Measurements from ENCODE around the gene P3H3. TPM values are rescaled to one million over a fixed set of nuclear protein-coding genes. Genes with fewer than 3 reads are reported as not detected.

P3H3 gene
- total RNA-seq, 4 donors from 2014 or later, result 2.6 to 6.6 (median 4.4) TPM

GRCh38 chr12:6791931-6792520 lies 36.2 kb upstream of the P3H3 start:
- Histone ChIP-seq H3K27me3 (no peaks in the 10 kb centered on the region), H3K4me1 (peaks cover 0 to 18% (median 6%) of the 10 kb centered on the region in 3 donors), H3K4me3 (peak overlapping the region in 2 of 4 donors; percentile 17 to 39), H3K27ac (peak overlapping the region in 3 of 4 donors; percentile 30 to 59 (median 52)), H3K36me3 (no peaks in the 10 kb centered on the region), H3K9me3 (no peaks in the 10 kb centered on the region)
- DNase-seq, result no peak
- no peak for TF ChIP-seq POLR2A (IDR thresholded peaks at IDR 0.05)
- no peak for TF ChIP-seq CTCF (IDR thresholded peaks at IDR 0.05)
- WGBS, 2 donors, result 66 to 75% methylated on average over 13 of the region's 13 CpGs
- intact Hi-C loops (cut with DNase I), result no loop called here

DNA sequence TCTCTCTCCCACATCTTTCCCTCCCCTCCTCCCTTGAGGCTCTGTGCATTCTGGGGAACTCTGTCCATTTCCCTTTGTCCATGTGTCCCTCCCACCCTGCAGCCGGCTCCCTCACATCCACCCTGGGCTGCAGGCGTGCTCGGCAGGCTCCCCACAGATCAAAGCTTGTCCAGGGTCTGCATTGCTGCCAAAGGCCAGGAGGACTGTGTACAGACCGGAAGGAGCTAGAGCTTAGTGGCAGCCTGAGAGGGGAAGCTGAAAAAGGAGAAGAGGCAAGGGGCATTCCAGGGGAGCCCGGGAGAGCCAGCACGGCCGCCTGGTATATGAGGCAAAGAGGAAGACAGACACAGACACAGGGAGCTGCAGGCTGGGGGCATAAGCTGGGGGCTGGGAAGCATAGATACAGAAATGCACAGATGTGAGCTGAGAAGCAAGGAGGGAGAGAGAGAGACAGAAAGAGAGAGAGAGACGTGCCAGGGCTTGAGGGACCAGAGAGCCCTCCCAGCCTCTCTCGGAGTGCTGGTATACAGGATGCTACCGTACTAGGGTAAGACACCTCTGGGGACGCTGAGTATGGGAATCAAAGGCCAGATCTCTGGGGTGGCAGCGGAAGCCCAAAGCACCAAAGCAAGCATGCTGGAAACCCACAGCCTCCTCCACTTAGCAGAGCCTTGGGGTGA lies 35.5 kb upstream of the P3H3 start:
- H3K9me3 ChIP-seq, result no peaks in the 10 kb centered on the region
- no peaks in the 10 kb centered on the region for H3K36me3 ChIP-seq
- WGBS, 2 donors, result 28 to 30% methylated on average over 8 to 9 of the region's 12 CpGs
- H3K4me3 ChIP-seq, result peak overlapping the region in 2 of 4 donors; percentile 17 to 39
- intact Hi-C loops (cut with DNase I), result no loop called here
- no peak for DNase-seq
- H3K27ac ChIP-seq, result peak overlapping the region in 1 of 4 donors; percentile 59
- peaks cover 0 to 18% (median 6%) of the 10 kb centered on the region in 3 donors for H3K4me1 ChIP-seq
- no peaks in the 10 kb centered on the region for H3K27me3 ChIP-seq
- TF ChIP-seq POLR2A (IDR thresholded peaks at IDR 0.05), result no peak
- no peak for TF ChIP-seq CTCF (IDR thresholded peaks at IDR 0.05)

- intact Hi-C loops (cut with DNase I), result no loop called here
- Histone ChIP-seq H3K27ac (no peak overlapping the region), H3K9me3 (no peaks in the 10 kb centered on the region), H3K4me3 (no peak overlapping the region), H3K4me1 (peaks cover 0 to 10% (median 6%) of the 10 kb centered on the region in 3 donors), H3K27me3 (no peaks in the 10 kb centered on the region), H3K36me3 (no peaks in the 10 kb centered on the region)
- no peak for TF ChIP-seq POLR2A (IDR thresholded peaks at IDR 0.05)
- no peak for TF ChIP-seq CTCF (IDR thresholded peaks at IDR 0.05)
- DNase-seq, result no peak
- WGBS, 2 donors, result 80% methylated on average over 2 of the region's 2 CpGs
Measured at GRCh38 chr12:6795088-6795487, 33.1 kb upstream of the P3H3 start.

DNA sequence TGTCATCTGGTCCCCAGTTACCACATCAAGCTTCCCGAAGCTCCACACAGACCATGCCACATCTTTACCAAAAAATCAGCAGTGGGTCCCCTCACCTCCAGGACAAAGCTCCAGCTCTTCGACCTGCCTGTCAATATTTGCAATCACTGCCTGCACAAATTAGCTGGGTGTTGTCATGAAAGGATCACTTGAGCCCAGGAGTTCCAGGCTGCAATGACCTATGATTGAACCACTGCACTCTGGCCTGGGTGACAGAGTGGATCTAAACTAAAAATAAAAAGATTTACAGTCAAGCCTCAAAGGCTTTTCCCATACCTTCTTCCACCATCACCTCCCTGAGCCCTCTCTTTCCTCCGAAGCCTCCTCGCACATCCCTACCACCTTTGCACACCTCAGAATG lies 31.6 kb upstream of the P3H3 start:
- TF ChIP-seq CTCF (IDR thresholded peaks at IDR 0.05) (no peak), POLR2A (IDR thresholded peaks at IDR 0.05) (no peak)
- H3K27me3 ChIP-seq, result no peaks in the 10 kb centered on the region
- peaks cover 0 to 10% (median 6%) of the 10 kb centered on the region in 3 donors for H3K4me1 ChIP-seq
- H3K27ac ChIP-seq, result no peak overlapping the region
- H3K36me3 ChIP-seq, result no peaks in the 10 kb centered on the region
- intact Hi-C loops (cut with DNase I), result no loop called here
- H3K4me3 ChIP-seq, result no peak overlapping the region
- H3K9me3 ChIP-seq, result no peaks in the 10 kb centered on the region
- 92 to 100% methylated on average over 2 to 4 of the region's 4 CpGs for WGBS, 2 donors
- no peak for DNase-seq

GRCh38 chr12:6799147-6799546 lies 29.1 kb upstream of the P3H3 start:
- H3K27me3 ChIP-seq, result no peaks in the 10 kb centered on the region
- 89 to 90% methylated on average over 5 of the region's 5 CpGs for WGBS, 2 donors
- no peak overlapping the region for H3K4me3 ChIP-seq
- no peaks in the 10 kb centered on the region for H3K4me1 ChIP-seq
- no peak for DNase-seq
- H3K9me3 ChIP-seq, result no peaks in the 10 kb centered on the region
- TF ChIP-seq POLR2A (IDR thresholded peaks at IDR 0.05), result no peak
- TF ChIP-seq CTCF (IDR thresholded peaks at IDR 0.05), result no peak
- no peak overlapping the region for H3K27ac ChIP-seq
- intact Hi-C loops (cut with DNase I), result no loop called here
- H3K36me3 ChIP-seq, result no peaks in the 10 kb centered on the region

All from esophagus squamous epithelium (tissue), 5 donors.